ENCODE data around the gene HLA-A.

DNA sequence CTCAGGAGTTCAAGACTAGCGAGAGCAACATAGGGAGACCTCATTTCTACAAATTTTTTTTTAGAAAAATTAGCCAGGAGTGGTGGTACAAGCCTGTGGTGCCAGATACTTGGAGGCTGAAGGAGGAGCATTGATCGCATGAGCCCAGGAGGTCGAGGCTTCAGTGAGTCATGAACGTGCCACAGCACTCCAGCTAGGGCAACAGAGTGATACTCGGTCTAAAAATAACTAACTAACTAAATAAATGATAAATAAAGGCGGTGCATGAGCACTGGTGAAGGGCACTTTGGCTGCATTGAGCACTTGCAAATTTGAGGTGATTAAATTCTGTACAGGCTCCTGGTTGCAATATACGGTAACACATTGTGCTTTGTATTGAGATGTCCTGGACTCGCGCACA, 13.5 kb downstream of the HLA-A start:
- TF ChIP-seq, protein P1, sequence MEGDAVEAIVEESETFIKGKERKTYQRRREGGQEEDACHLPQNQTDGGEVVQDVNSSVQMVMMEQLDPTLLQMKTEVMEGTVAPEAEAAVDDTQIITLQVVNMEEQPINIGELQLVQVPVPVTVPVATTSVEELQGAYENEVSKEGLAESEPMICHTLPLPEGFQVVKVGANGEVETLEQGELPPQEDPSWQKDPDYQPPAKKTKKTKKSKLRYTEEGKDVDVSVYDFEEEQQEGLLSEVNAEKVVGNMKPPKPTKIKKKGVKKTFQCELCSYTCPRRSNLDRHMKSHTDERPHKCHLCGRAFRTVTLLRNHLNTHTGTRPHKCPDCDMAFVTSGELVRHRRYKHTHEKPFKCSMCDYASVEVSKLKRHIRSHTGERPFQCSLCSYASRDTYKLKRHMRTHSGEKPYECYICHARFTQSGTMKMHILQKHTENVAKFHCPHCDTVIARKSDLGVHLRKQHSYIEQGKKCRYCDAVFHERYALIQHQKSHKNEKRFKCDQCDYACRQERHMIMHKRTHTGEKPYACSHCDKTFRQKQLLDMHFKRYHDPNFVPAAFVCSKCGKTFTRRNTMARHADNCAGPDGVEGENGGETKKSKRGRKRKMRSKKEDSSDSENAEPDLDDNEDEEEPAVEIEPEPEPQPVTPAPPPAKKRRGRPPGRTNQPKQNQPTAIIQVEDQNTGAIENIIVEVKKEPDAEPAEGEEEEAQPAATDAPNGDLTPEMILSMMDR (IDR thresholded peaks at IDR 0.05), result no peak
- TF ChIP-seq POLR2A (IDR thresholded peaks at IDR 0.05), result no peak

All from body of pancreas (tissue), 4 donors.